Measurements from ENCODE around the gene ROBO1. TPM values are rescaled to one million over a fixed set of nuclear protein-coding genes. Genes with fewer than 3 reads are reported as not detected.
"Not testable (repeated sequence)": the region's sequence is repeated elsewhere in the genome, so short reads cannot be mapped to it uniquely, and the experiment has no call there.

The ROBO1 gene
- total and polyA plus RNA-seq, 2 donors (not counting 3 experiments of a cell fraction or from before 2014, with no cell fraction given) = 5.9 to 14.2 TPM

GRCh38 chr3:79326642-79327041 is 441.2 kb downstream of the ROBO1 start:
- DNase-seq (ENCODE audit: low read depth, low spot score) = no peak

GRCh38 chr3:79325833-79326383 is 441.9 kb downstream of the ROBO1 start:
- POLR2A ChIA-PET; dilution Hi-C loops (cut with MboI; ENCODE audit: extremely low pct_ligation_motif_present, low sequenced_read_pairs); H3K27ac ChIP-seq (ENCODE audit: insufficient read depth, low read depth, low read length): not testable (repeated sequence)

More at GRCh38 chr3:79326642-79327041, 441.2 kb downstream of the ROBO1 start:
- Histone ChIP-seq H4K20me1 (replicated peaks; ENCODE audit: control insufficient read depth, extremely low read depth, insufficient read depth, low read length) (no peaks in the 10 kb centered on the region), H2AFZ (ENCODE audit: low read depth, low read length) (no peak overlapping the region), H3K9me3 (replicated peaks; ENCODE audit: control insufficient read depth, insufficient read depth, low read length) (no peaks in the 10 kb centered on the region), H3K9me1 (replicated peaks; ENCODE audit: control insufficient read depth, extremely low read depth, insufficient read depth, low read length) (no peaks in the 10 kb centered on the region), H3K79me2 (ENCODE audit: control insufficient read depth, insufficient read depth, low read length) (no peaks in the 10 kb centered on the region), H3K4me3 (replicated peaks in 1 of 3; ENCODE audit: insufficient read depth in 1 of 3, low read depth in 1 of 3, low read length in 3 of 3) (no peak overlapping the region), H3K27ac (ENCODE audit: insufficient read depth, low read depth, low read length) (no peak overlapping the region), H3K27me3 (ENCODE audit: control insufficient read depth in 2 of 2, insufficient read depth in 2 of 2, low read length in 2 of 2) (no peaks in the 10 kb centered on the region), H3K4me2 (ENCODE audit: insufficient read depth, low read length) (no peak overlapping the region), H3K4me1 (ENCODE audit: control insufficient read depth, extremely low read depth, insufficient read depth, low read length) (no peaks in the 10 kb centered on the region), H3K36me3 (ENCODE audit: control insufficient read depth in 2 of 2, extremely low read depth in 1 of 2, insufficient read depth in 2 of 2, low read length in 2 of 2) (no peaks in the 10 kb centered on the region), H3K9ac (replicated peaks; ENCODE audit: extremely low read depth, insufficient read depth, low read length) (no peak overlapping the region)
- ChIA-PET POLR2A (no interaction called here), CTCF (no interaction called here)
- no peak for TF ChIP-seq POLR2AphosphoS5 (IDR thresholded peaks at IDR 0.05; ENCODE audit: insufficient read depth, low read depth, low read length)
- no peak for TF ChIP-seq MYC (IDR thresholded peaks at IDR 0.05; ENCODE audit: low read depth, low read length)
- TF ChIP-seq CTCF (IDR thresholded peaks at IDR 0.05; ENCODE audit: extremely low read depth in 1 of 2, insufficient read depth in 1 of 2, low read depth in 1 of 2, low read length in 2 of 2) = no peak
- TF ChIP-seq EZH2 (IDR thresholded peaks at IDR 0.05; ENCODE audit: borderline replicate concordance, low read depth, low read length, severe bottlenecking) = no peak
- TF ChIP-seq POLR2A (IDR thresholded peaks at IDR 0.05; ENCODE audit: low read depth, low read length) = no peak
- TF ChIP-seq JUN (IDR thresholded peaks at IDR 0.05; ENCODE audit: borderline replicate concordance, insufficient read depth, insufficient read length, low read depth) = no peak
- no peak for TF ChIP-seq GATA2 (IDR thresholded peaks at IDR 0.05; ENCODE audit: insufficient read depth, insufficient read length, low read depth, low read length)
- no peak for TF ChIP-seq MAX (IDR thresholded peaks at IDR 0.05; ENCODE audit: insufficient read depth, insufficient read length)
- no peak for TF ChIP-seq FOS (IDR thresholded peaks at IDR 0.05; ENCODE audit: borderline replicate concordance, insufficient read depth, low read length)
- no peak for FAIRE-seq
- intact Hi-C loops (cut with micrococcal nuclease) = no loop called here
- dilution Hi-C loops (cut with MboI; ENCODE audit: extremely low pct_ligation_motif_present, low sequenced_read_pairs) = no loop called here
- BruUV-seq (replicated peaks) = no TSS peak

More at GRCh38 chr3:79325833-79326383, 441.9 kb downstream of the ROBO1 start:
- FAIRE-seq; DNase-seq (ENCODE audit: low read depth, low spot score); intact Hi-C loops (cut with micrococcal nuclease); H3K9me3 ChIP-seq (replicated peaks; ENCODE audit: control insufficient read depth, insufficient read depth, low read length); H3K4me3 ChIP-seq (replicated peaks in 1 of 3; ENCODE audit: insufficient read depth in 1 of 3, low read depth in 1 of 3, low read length in 3 of 3); H4K20me1 ChIP-seq (replicated peaks; ENCODE audit: control insufficient read depth, extremely low read depth, insufficient read depth, low read length); H3K4me2 ChIP-seq (ENCODE audit: insufficient read depth, low read length); H3K4me1 ChIP-seq (ENCODE audit: control insufficient read depth, extremely low read depth, insufficient read depth, low read length); H3K9ac ChIP-seq (replicated peaks; ENCODE audit: extremely low read depth, insufficient read depth, low read length); CTCF ChIA-PET; H3K36me3 ChIP-seq (ENCODE audit: control insufficient read depth in 2 of 2, extremely low read depth in 1 of 2, insufficient read depth in 2 of 2, low read length in 2 of 2); H2AFZ ChIP-seq (ENCODE audit: low read depth, low read length); H3K9me1 ChIP-seq (replicated peaks; ENCODE audit: control insufficient read depth, extremely low read depth, insufficient read depth, low read length); H3K27me3 ChIP-seq (ENCODE audit: control insufficient read depth in 2 of 2, insufficient read depth in 2 of 2, low read length in 2 of 2); BruUV-seq (replicated peaks); H3K79me2 ChIP-seq (ENCODE audit: control insufficient read depth, insufficient read depth, low read length): not testable (repeated sequence)

Measured in endothelial cell of umbilical vein (primary cell).